Dermis microvascular lymphatic vessel endothelial cell (primary cell): Measurements from ENCODE around the gene CENPV. TPM values are rescaled to one million over a fixed set of nuclear protein-coding genes. Genes with fewer than 3 reads are reported as not detected.
"Not testable (repeated sequence)": the region's sequence is repeated elsewhere in the genome, so short reads cannot be mapped to it uniquely, and the experiment has no call there.

Experiments
- DNase-seq, 2 donors: peaks; one replicate each; pipeline versions ENCODE4 v3.0.0 to v3.0.0-alpha.2; 2010; ENCODE audit warnings: low read depth in 2 of 2
- total RNA-seq: library from RNA; depleted of rRNA; stranded (reverse); fragments of >200 nt; gene quantifications from 2 replicates; pipeline ENCODE4 v1.2.1, GENCODE V29; 2014

Gene CENPV
- total RNA-seq = 8.9 and 16.9 TPM in 2 replicates

- DNase-seq = peak in 1 of 2 donors; percentile 62
Measured at GRCh38 chr17:16353317-16354174, at the start of gene CENPV. TSS of gene CENPV (minus strand) at chr17:16353469. CDS start at chr17:16353436, 33 bp downstream.

GRCh38 chr17:16398270-16399267 is 45.3 kb upstream of the CENPV start:
- DNase-seq = peak in 1 of 2 donors; percentile 76

- DNase-seq = not testable (repeated sequence)
Measured at GRCh38 chr17:16396693-16397092, 43.4 kb upstream of the CENPV start.

- DNase-seq = not testable (repeated sequence)
Measured at GRCh38 chr17:16395887-16396286, 42.6 kb upstream of the CENPV start.

GRCh38 chr17:16392491-16392890 is 39.2 kb upstream of the CENPV start:
- DNase-seq = not testable (repeated sequence)

GRCh38 chr17:16391451-16391850 is 38.2 kb upstream of the CENPV start:
- no peak for DNase-seq

GRCh38 chr17:16386126-16386507 is 32.8 kb upstream of the CENPV start:
- not testable (repeated sequence) for DNase-seq

GRCh38 chr17:16384557-16384956 is 31.3 kb upstream of the CENPV start:
- DNase-seq = no peak

- DNase-seq = no peak
Measured at GRCh38 chr17:16383772-16384287, 30.6 kb upstream of the CENPV start.

- no peak for DNase-seq
Measured at GRCh38 chr17:16383216-16383615, 29.9 kb upstream of the CENPV start.

GRCh38 chr17:16381496-16381820 is 28.2 kb upstream of the CENPV start:
- peak; percentile 36 to 57 for DNase-seq

- peak; percentile 97 to 99 for DNase-seq
Measured at GRCh38 chr17:16380640-16381495, 27.6 kb upstream of the CENPV start, which contains the start of gene UBB. TSS of gene UBB (plus strand) at chr17:16381091. CDS start at chr17:16381908, 817 bp downstream.

GRCh38 chr17:16379654-16380053 is 26.4 kb upstream of the CENPV start:
- no peak for DNase-seq

GRCh38 chr17:16378636-16379282 is 25.5 kb upstream of the CENPV start:
- DNase-seq = no peak

- DNase-seq = peak in 1 of 2 donors; percentile 40
Measured at GRCh38 chr17:16377941-16378341, 24.7 kb upstream of the CENPV start.

- DNase-seq = no peak
Measured at GRCh38 chr17:16374146-16374938, 21.1 kb upstream of the CENPV start.

GRCh38 chr17:16371742-16372141 is 18.5 kb upstream of the CENPV start:
- DNase-seq = peak in 1 of 2 donors; percentile 76

GRCh38 chr17:16364625-16365024 is 11.4 kb upstream of the CENPV start:
- no peak for DNase-seq

- peak; percentile 55 to 74 for DNase-seq
Measured at GRCh38 chr17:16363749-16364536, 10.7 kb upstream of the CENPV start.
